OCI-LY3 (cell line): ENCODE measurements around the gene IL3RA.
"Not testable (repeated sequence)": the region's sequence is repeated elsewhere in the genome, so short reads cannot be mapped to it uniquely, and the experiment has no call there.

Experiments
- H2AFZ ChIP-seq: fragments of 200-600, 300-600 bp; shearing (Covaris generic); 2 replicates; pipeline ENCODE4 v1.6.0; 2014; ENCODE audit warnings: antibody characterized with exemption, low read depth, low read length
- H3K27ac ChIP-seq: fragments of 200-600, 300-600 bp; sonication (generic); 2 replicates; pipeline ENCODE4 v1.5.1; 2014; ENCODE audit warnings: mild to moderate bottlenecking, low read length, moderate library complexity, mixed read lengths
- H3K27me3 ChIP-seq: fragments of 200-600, 300-600 bp; sonication (generic); 2 replicates; pipeline ENCODE4 v1.6.1; 2014; ENCODE audit warnings: low read depth, low read length, mixed read lengths
- H3K36me3 ChIP-seq: fragments of 200-600, 300-600 bp; sonication (generic); replicated peaks from 2 replicates; pipeline ENCODE3; 2014; ENCODE audit warnings: low read depth, low read length, mixed read lengths
- H3K4me1 ChIP-seq: fragments of 300-600, 200-600 bp; sonication (generic); 2 replicates; pipeline ENCODE4 v1.6.1; 2014; ENCODE audit warnings: low read length, mixed read lengths
- H3K4me2 ChIP-seq: fragments of 200-600, 300-600 bp; sonication (generic); 2 replicates; pipeline ENCODE4 v1.6.1; 2014; ENCODE audit warnings: low read length, mixed read lengths
- H3K4me3 ChIP-seq: fragments of 300-600, 200-600 bp; sonication (generic); 2 replicates; pipeline ENCODE4 v1.5.1; 2014; ENCODE audit warnings: antibody characterized with exemption, mild to moderate bottlenecking, low read length, moderate library complexity
- H3K79me2 ChIP-seq: fragments of 300-600, 200-600 bp; shearing (Covaris generic); 2 replicates; pipeline ENCODE4 v1.6.1; 2014; ENCODE audit warnings: mild to moderate bottlenecking, low read length, mixed read lengths
- H3K9ac ChIP-seq: fragments of 300-600, 200-600 bp; shearing (Covaris generic); 2 replicates; pipeline ENCODE4 v1.6.0; 2014; ENCODE audit warnings: mild to moderate bottlenecking, low read length, moderate library complexity
- H3K9me3 ChIP-seq: fragments of 200-600, 300-600 bp; shearing (Covaris generic); 2 replicates; pipeline ENCODE4 v1.6.1; 2014; ENCODE audit warnings: low read length, mixed read lengths; ENCODE audit not compliant: insufficient read depth
- H4K20me1 ChIP-seq: fragments of 200-600, 300-600 bp; sonication (generic); 2 replicates; pipeline ENCODE4 v1.6.1; 2016; ENCODE audit warnings: low read length, mixed read lengths; ENCODE audit not compliant: insufficient read depth
- CTCF ChIP-seq: fragments of 200-600, 300-600 bp; sonication (generic); IDR thresholded peaks from 2 replicates; pipeline ENCODE4 v1.5.1; 2014; ENCODE audit warnings: antibody characterized with exemption, low read length, low read depth
- EZH2phosphoT487 ChIP-seq: fragments of 200-600 bp; shearing (Covaris generic); IDR thresholded peaks from 2 replicates; pipeline ENCODE4 v1.6.1; 2018; ENCODE audit warnings: antibody characterized with exemption, mixed run types, low read depth

Gene IL3RA

GRCh38 chrX:1423215-1423614 lies 86.6 kb downstream of the IL3RA start:
- Histone ChIP-seq H3K9ac (no peak overlapping the region), H2AFZ (no peak overlapping the region), H3K27me3 (no peaks in the 10 kb centered on the region), H3K36me3 (peaks cover 94% of the 10 kb centered on the region), H3K79me2 (no peaks in the 10 kb centered on the region), H3K4me3 (no peak overlapping the region), H3K4me1 (no peaks in the 10 kb centered on the region), H3K27ac (no peak overlapping the region), H4K20me1 (0 out of 2 replicates have a peak, but pooled peaks cover under 1% of the 10 kb centered on the region), H3K9me3 (peaks cover 25% of the 10 kb centered on the region), H3K4me2 (no peak overlapping the region)
- no peak for TF ChIP-seq CTCF
- no peak for TF ChIP-seq EZH2phosphoT487

DNA sequence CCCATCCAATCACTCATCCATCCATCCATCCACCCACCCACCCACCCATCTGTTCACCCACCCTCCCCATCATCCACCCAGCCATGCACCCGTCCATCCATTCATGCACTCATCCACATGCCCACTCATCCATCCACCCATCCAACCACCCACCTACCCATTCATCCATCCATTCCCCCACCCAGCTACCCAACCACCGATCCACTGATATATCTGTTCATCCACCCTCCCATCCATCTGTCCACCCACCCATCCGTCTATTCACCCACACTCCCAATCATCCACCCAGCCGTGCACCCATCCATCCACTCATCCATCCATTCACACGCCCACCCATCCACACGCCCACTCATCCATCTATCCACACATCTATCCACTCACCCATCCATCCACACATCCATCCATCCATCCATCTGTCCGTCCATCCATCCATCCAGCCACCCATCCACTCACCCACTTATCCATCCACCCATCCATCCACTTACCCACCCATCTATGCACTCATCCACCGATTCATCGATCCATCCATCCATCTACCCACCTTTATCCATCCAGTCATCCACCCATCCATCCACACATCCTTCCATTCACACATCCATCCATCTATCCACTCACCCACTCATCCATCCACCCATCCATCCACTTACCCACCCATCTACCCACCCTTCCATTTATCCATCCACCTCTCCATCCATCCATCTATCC lies 87.7 kb downstream of the IL3RA start:
- H3K9me3 ChIP-seq = peaks cover 21% of the 10 kb centered on the region
- H3K27ac ChIP-seq = no peak overlapping the region
- no peaks in the 10 kb centered on the region for H3K79me2 ChIP-seq
- H3K4me3 ChIP-seq = no peak overlapping the region
- no peak for TF ChIP-seq EZH2phosphoT487
- no peak for TF ChIP-seq CTCF
- no peak overlapping the region for H3K9ac ChIP-seq
- H3K4me2 ChIP-seq = no peak overlapping the region
- H2AFZ ChIP-seq = no peak overlapping the region
- H3K4me1 ChIP-seq = no peaks in the 10 kb centered on the region
- no peaks in the 10 kb centered on the region for H4K20me1 ChIP-seq
- H3K36me3 ChIP-seq = peaks cover 86% of the 10 kb centered on the region
- no peaks in the 10 kb centered on the region for H3K27me3 ChIP-seq

GRCh38 chrX:1425381-1425780 lies 88.8 kb downstream of the IL3RA start:
- Histone ChIP-seq H3K9ac (no peak overlapping the region), H3K27ac (no peak overlapping the region), H3K79me2 (no peaks in the 10 kb centered on the region), H3K4me3 (no peak overlapping the region), H2AFZ (no peak overlapping the region), H4K20me1 (no peaks in the 10 kb centered on the region), H3K27me3 (no peaks in the 10 kb centered on the region), H3K9me3 (peaks cover 21% of the 10 kb centered on the region), H3K4me2 (no peak overlapping the region), H3K36me3 (peaks cover 83% of the 10 kb centered on the region), H3K4me1 (no peaks in the 10 kb centered on the region)
- TF ChIP-seq EZH2phosphoT487 = no peak
- no peak for TF ChIP-seq CTCF

DNA sequence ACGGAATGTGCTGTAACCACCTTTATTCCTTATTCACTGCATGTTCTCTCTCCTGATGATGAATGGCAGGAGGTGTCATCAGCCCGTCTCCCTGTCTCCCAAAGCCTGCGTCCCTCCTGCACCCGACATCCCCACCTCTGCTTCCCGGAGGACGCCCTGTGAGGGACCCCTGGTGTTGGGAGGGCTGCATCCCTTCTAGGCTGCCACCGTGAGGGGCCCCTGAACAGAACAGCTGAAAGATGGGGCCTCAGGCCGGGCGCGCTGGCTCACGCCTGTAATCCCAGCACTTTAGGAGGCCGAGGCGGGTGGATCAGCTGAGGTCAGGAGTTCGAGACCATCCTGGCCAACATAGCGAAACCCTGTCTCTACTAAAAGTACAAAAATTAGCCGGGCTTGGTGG lies 89.7 kb downstream of the IL3RA start:
- peaks cover 75% of the 10 kb centered on the region for H3K36me3 ChIP-seq

More for the DNA sequence above, 89.7 kb downstream of the IL3RA start:
- not testable (repeated sequence) for H2AFZ ChIP-seq, H4K20me1 ChIP-seq, H3K27ac ChIP-seq, H3K4me1 ChIP-seq, H3K4me3 ChIP-seq, H3K79me2 ChIP-seq, H3K4me2 ChIP-seq, H3K27me3 ChIP-seq, H3K9ac ChIP-seq
- peaks cover 19% of the 10 kb centered on the region for H3K9me3 ChIP-seq
